ENCODE measurements around the gene TMEM132C. TPM values are rescaled to one million over a fixed set of nuclear protein-coding genes. Genes with fewer than 3 reads are reported as not detected.

TMEM132C gene
- total RNA-seq, 6 experiments from 2014 or later, result 0.04 to 0.19 (median 0.06) TPM; not detected in 3

DNA sequence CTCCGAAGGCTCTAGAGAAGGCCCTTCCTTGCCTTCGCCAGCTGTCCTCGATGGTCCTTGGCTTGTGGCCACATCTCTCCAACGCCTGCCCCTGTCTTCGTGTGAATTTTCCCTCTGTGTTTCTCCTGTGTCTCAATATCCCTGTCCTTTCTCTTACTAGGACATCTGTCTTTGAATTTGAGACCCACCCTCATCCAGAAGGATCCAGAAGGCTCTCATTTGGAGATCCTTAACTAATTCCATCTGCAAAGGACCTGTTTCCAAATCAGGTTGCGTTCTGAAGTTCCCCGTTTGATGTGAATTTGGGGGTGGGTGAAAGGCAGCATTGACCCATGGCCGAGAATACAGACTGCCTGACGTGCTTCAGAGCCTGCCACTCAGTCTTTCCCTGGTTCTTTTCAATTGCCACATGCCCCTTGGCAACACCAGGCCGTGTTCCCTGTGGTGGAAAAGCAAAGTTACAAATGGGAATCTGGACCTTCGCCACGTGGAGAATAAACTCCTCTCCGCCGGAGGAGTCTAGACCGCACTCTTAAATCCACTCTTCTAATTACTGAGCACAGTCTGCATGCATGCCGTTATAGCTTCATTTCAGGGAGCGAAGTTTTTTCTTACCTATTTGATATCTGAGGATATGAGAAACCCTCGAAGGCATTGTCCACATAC is 158.8 kb downstream of the TMEM132C start:
- DNase-seq (no peak), ATAC-seq (no peak)
- Histone ChIP-seq H3K9me3 (no peaks in the 10 kb centered on the region), H3K36me3 (no peaks in the 10 kb centered on the region), H3K27ac (no peak overlapping the region), H3K4me1 (no peaks in the 10 kb centered on the region), H3K4me3 (no peak overlapping the region), H3K27me3 (no peaks in the 10 kb centered on the region)
- TF ChIP-seq CTCF (IDR thresholded peaks at IDR 0.05) (no peak), POLR2A (IDR thresholded peaks at IDR 0.05) (no peak)
- intact Hi-C loops (cut with DNase I), result no loop called here
- 46% methylated on average over 7 of the region's 18 CpGs for WGBS (ENCODE audit: insufficient coverage, low coverage, low lambda C conversion rate, missing lambda C conversion rate)

DNA sequence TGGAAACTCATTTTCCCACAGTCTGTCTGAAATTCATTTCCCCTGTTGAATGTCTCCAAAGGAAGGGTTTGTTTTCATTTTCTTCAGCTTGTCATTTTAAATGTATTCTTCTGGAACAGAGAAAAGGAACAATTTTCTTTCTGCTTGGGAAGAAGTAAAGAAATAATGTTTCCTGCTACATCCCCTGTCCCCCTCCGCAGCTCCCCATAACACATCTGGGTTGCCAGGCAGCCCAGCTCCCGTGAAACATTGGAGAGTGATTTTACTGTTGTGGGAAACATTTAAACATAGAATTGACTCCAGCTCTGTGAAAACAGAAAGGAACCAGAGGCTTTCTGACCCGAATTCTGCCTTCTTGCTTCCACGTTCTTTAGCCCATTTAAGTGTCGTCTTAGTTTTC is 159.5 kb downstream of the TMEM132C start:
- Histone ChIP-seq H3K27me3 (no peaks in the 10 kb centered on the region), H3K9me3 (no peaks in the 10 kb centered on the region), H3K4me3 (no peak overlapping the region), H3K27ac (no peak overlapping the region), H3K4me1 (no peaks in the 10 kb centered on the region), H3K36me3 (no peaks in the 10 kb centered on the region)
- no peak for TF ChIP-seq CTCF (IDR thresholded peaks at IDR 0.05)
- TF ChIP-seq POLR2A (IDR thresholded peaks at IDR 0.05), result no peak
- no peak for DNase-seq
- intact Hi-C loops (cut with DNase I), result no loop called here
- ATAC-seq, result no peak
- WGBS (ENCODE audit: insufficient coverage, low coverage, low lambda C conversion rate, missing lambda C conversion rate), result 47% methylated on average over 5 of the region's 5 CpGs

- ATAC-seq (no peak), DNase-seq (no peak)
- intact Hi-C loops (cut with DNase I), result no loop called here
- H3K4me3 ChIP-seq, result no peak overlapping the region
- H3K9me3 ChIP-seq, result no peaks in the 10 kb centered on the region
- TF ChIP-seq POLR2A (IDR thresholded peaks at IDR 0.05), result no peak
- TF ChIP-seq CTCF (IDR thresholded peaks at IDR 0.05), result no peak
- no peak overlapping the region for H3K27ac ChIP-seq
- H3K4me1 ChIP-seq, result no peaks in the 10 kb centered on the region
- H3K27me3 ChIP-seq, result no peaks in the 10 kb centered on the region
- no peaks in the 10 kb centered on the region for H3K36me3 ChIP-seq
- 48% methylated on average over 5 of the region's 5 CpGs for WGBS (ENCODE audit: insufficient coverage, low coverage, low lambda C conversion rate, missing lambda C conversion rate)
Measured at GRCh38 chr12:128439796-128440195, 172.8 kb downstream of the TMEM132C start.

DNA sequence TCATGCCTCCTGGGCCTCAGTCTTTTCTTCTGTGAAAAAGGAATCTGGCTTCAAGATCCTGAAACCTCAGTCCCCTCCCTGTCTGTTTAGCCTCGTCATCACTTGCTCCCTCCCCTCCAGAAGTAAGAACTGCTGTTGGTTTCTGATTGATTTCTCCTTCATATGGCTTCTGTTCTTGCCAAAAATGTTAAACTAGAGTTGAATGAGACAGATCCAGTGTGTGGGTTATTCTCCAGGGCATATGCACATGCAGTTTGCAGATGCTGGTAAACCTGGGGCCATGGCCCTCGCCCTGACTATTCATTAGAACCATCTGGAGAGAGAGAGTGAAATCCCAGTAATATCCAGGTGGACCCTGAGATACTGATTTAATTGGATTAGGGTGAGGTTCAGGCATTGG is 175.1 kb downstream of the TMEM132C start:
- no peak for ATAC-seq
- TF ChIP-seq POLR2A (IDR thresholded peaks at IDR 0.05) (no peak), CTCF (IDR thresholded peaks at IDR 0.05) (no peak)
- 45% methylated on average over 2 of the region's 2 CpGs for WGBS (ENCODE audit: insufficient coverage, low coverage, low lambda C conversion rate, missing lambda C conversion rate)

More for the DNA sequence above, 175.1 kb downstream of the TMEM132C start:
- no peak overlapping the region for H3K4me3 ChIP-seq
- H3K27ac ChIP-seq, result no peak overlapping the region
- H3K36me3 ChIP-seq, result no peaks in the 10 kb centered on the region
- no peaks in the 10 kb centered on the region for H3K9me3 ChIP-seq
- no peaks in the 10 kb centered on the region for H3K4me1 ChIP-seq
- no peak for DNase-seq
- intact Hi-C loops (cut with DNase I), result no loop called here
- H3K27me3 ChIP-seq, result no peaks in the 10 kb centered on the region

Data from right lobe of liver (tissue), 6 donors.